Measurements from ENCODE around the gene MMRN2.

- TF ChIP-seq PATZ1 (CRISPR knock-in tag; IDR thresholded peaks at IDR 0.05; ENCODE audit: borderline replicate concordance) (no peak), ZNF70 (CRISPR knock-in tag; IDR thresholded peaks at IDR 0.05) (no peak), ZNF565 (CRISPR knock-in tag; conservative IDR thresholded peaks at IDR 0.05; ENCODE audit: low read depth) (no peak), ZFP3 (CRISPR knock-in tag; IDR thresholded peaks at IDR 0.05) (no peak), ARNTL (CRISPR knock-in tag; IDR thresholded peaks at IDR 0.05; ENCODE audit: borderline replicate concordance, low read depth) (no peak), RARB (CRISPR knock-in tag; IDR thresholded peaks at IDR 0.05) (no peak), ZC3H10 (CRISPR knock-in tag; IDR thresholded peaks at IDR 0.05) (no peak)
Observed at GRCh38 chr10:86950349-86950748, 7.1 kb downstream of the MMRN2 start.

All from SK-N-SH treated with all-trans-retinoic acid at 6 μM for 48 hours (cell line).